Keratinocyte (primary cell): ENCODE data around the gene MREG.

Source experiments
- CTCF ChIP-seq, 3 experiments: IDR thresholded peaks in 1 of 3; conservative IDR thresholded peaks in 1 of 3; optimal IDR thresholded peaks in 1 of 3; 2 replicates in 2 of 3; 3 replicates in 1 of 3; pipeline versions ENCODE3 to v1.5.1; 2011; ENCODE audit warnings: low read length in 3 of 3, mild to moderate bottlenecking in 3 of 3, moderate library complexity in 2 of 3, control low read depth in 1 of 3, inconsistent platforms in 1 of 3; ENCODE audit not compliant: insufficient read depth in 2 of 3; ENCODE audit errors: extremely low read depth in 1 of 3
- EZH2 ChIP-seq: IDR thresholded peaks from one replicate; pipeline ENCODE4 v1.6.1; 2012; ENCODE audit warnings: inconsistent platforms, mild to moderate bottlenecking, low read length, moderate library complexity

- TF ChIP-seq CTCF (optimal IDR thresholded peaks at IDR 0.05 in 1 of 3, IDR thresholded peaks at IDR 0.05 in 1 of 3, conservative IDR thresholded peaks at IDR 0.05 in 1 of 3; ENCODE audit: extremely low read depth in 1 of 3, insufficient read depth in 2 of 3, low read length in 3 of 3), result no peak
- no peak for TF ChIP-seq EZH2
These were observed 47.7 kb downstream of the MREG start for GRCh38 chr2:215965532-215966165.
